ENCODE measurements around the gene LRRC4C. TPM values are rescaled to one million over a fixed set of nuclear protein-coding genes. Genes with fewer than 3 reads are reported as not detected.

Gene LRRC4C
- total and polyA plus RNA-seq, 10 of the 15 experiments (the other 5 are each of a cell fraction or from before 2014, with no cell fraction given): 1.5 TPM; not detected in 9

DNA sequence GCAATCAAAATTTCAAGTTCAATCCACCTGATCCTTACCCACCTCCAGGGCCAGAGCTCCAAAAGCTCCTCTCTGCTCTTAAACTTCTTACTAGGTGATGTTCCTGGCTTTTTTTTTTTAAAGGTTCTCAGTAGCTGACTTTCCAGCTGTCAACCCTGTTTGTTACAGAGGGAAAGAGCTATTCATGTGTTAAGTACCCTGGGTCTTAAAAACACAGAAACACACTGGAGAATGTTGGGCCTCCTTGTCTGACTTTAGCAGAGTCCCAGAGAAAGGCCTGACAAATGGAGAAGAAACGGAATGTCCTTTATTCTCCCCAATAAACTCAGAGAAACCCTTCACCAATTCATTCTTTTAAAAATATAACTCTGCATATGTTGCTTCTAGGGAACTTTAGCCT is 3.2 kb downstream of the LRRC4C start:
- ChIA-PET RAD21 (ENCODE audit: unreplicated experiment) (no interaction called here), CTCF (interaction anchor here (0.6 to 0.7 kb wide), 3 partner anchors 489 to 929 kb away, joined by 3 to 4 read pairs (median 4); no protein-coding TSS in a partner anchor)
- intact Hi-C loops (cut with micrococcal nuclease; ENCODE audit: unreplicated experiment): no loop called here

More for the DNA sequence above, 3.2 kb downstream of the LRRC4C start:
- ATAC-seq (no peak), DNase-seq (ENCODE audit: low read depth, low spot score) (no peak), FAIRE-seq (no peak)
- ChIA-PET POLR2A (no interaction called here), SMC1A (ENCODE audit: uncharacterized antibody, unreplicated experiment) (interaction anchor here (0.6 to 1.7 kb wide), 3 partner anchors 8 to 1069 kb away, joined by 3 to 4 read pairs (median 4); no protein-coding TSS in a partner anchor)
- Histone ChIP-seq H3K4me2 (ENCODE audit: control insufficient read depth, insufficient read depth) (no peak overlapping the region), H2AFZ (ENCODE audit: control insufficient read depth, low read depth, low read length) (no peak overlapping the region), H3K9me3 (replicated peaks; ENCODE audit: control insufficient read depth, insufficient read depth, low read length) (no peaks in the 10 kb centered on the region), H3K9ac (ENCODE audit: control insufficient read depth, insufficient read depth, low read length) (no peak overlapping the region), H4K20me1 (ENCODE audit: control insufficient read depth, insufficient read depth) (no peaks in the 10 kb centered on the region), H3K4me3 (no peak overlapping the region), H3K27me3 (replicated peaks in 1 of 2; ENCODE audit: control insufficient read depth in 2 of 2, insufficient read depth in 2 of 2, low read length in 1 of 2) (peaks cover 0 to 2% of the 10 kb centered on the region in 2 experiments; a peak in 1 of 4 replicates), H3K4me1 (ENCODE audit: control insufficient read depth, insufficient read depth, low read length) (no peaks in the 10 kb centered on the region), H3K27ac (ENCODE audit: control insufficient read depth, insufficient read depth) (no peak overlapping the region), H3K79me2 (ENCODE audit: control insufficient read depth, insufficient read depth, low read length) (no peaks in the 10 kb centered on the region), H3K36me3 (ENCODE audit: control insufficient read depth in 2 of 2, insufficient read depth in 2 of 2, low read length in 1 of 2) (no peaks in the 10 kb centered on the region)
- 0% methylated on average over 1 of the region's 1 CpG for WGBS (ENCODE audit: insufficient coverage, insufficient replicate concordance, low lambda C conversion rate, missing lambda C conversion rate)
- in situ Hi-C loops (cut with MboI): no loop called here
- no TSS peak for BruUV-seq (replicated peaks)
- TF ChIP-seq SUPT20H (IDR thresholded peaks at IDR 0.05; ENCODE audit: borderline replicate concordance, control insufficient read depth, low read depth, low read length) (no peak), BACH1 (IDR thresholded peaks at IDR 0.05; ENCODE audit: borderline replicate concordance) (no peak), MEF2B (IDR thresholded peaks at IDR 0.05; ENCODE audit: partially characterized antibody, poor library complexity, severe bottlenecking) (no peak), PKNOX1 (IDR thresholded peaks at IDR 0.05) (no peak), IKZF1 (conservative IDR thresholded peaks at IDR 0.05) (no peak), ATF7 (IDR thresholded peaks at IDR 0.05; ENCODE audit: low read depth) (no peak)
- TF ChIP-seq, protein P1, sequence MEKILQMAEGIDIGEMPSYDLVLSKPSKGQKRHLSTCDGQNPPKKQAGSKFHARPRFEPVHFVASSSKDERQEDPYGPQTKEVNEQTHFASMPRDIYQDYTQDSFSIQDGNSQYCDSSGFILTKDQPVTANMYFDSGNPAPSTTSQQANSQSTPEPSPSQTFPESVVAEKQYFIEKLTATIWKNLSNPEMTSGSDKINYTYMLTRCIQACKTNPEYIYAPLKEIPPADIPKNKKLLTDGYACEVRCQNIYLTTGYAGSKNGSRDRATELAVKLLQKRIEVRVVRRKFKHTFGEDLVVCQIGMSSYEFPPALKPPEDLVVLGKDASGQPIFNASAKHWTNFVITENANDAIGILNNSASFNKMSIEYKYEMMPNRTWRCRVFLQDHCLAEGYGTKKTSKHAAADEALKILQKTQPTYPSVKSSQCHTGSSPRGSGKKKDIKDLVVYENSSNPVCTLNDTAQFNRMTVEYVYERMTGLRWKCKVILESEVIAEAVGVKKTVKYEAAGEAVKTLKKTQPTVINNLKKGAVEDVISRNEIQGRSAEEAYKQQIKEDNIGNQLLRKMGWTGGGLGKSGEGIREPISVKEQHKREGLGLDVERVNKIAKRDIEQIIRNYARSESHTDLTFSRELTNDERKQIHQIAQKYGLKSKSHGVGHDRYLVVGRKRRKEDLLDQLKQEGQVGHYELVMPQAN (conservative IDR thresholded peaks at IDR 0.05): no peak
- TF ChIP-seq, protein P2, sequence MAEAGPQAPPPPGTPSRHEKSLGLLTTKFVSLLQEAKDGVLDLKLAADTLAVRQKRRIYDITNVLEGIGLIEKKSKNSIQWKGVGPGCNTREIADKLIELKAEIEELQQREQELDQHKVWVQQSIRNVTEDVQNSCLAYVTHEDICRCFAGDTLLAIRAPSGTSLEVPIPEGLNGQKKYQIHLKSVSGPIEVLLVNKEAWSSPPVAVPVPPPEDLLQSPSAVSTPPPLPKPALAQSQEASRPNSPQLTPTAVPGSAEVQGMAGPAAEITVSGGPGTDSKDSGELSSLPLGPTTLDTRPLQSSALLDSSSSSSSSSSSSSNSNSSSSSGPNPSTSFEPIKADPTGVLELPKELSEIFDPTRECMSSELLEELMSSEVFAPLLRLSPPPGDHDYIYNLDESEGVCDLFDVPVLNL (IDR thresholded peaks at IDR 0.05; ENCODE audit: low read depth, low read length): no peak
